ENCODE data around the gene GFER. TPM values are rescaled to one million over a fixed set of nuclear protein-coding genes. Genes with fewer than 3 reads are reported as not detected.

Gene GFER
- total and polyA plus RNA-seq, 9 of the 15 experiments (the other 6 are each of a cell fraction or from before 2014, with no cell fraction given), result 4.3 to 53.7 (median 19.8) TPM

GRCh38 chr16:1983544-1984346 is at the start of gene GFER (continued):
- TF ChIP-seq RREB1 (CRISPR knock-in tag; IDR thresholded peaks at IDR 0.05) (no peak), ZNF507 (tag; conservative IDR thresholded peaks at IDR 0.05) (no peak), POU5F1 (IDR thresholded peaks at IDR 0.05; ENCODE audit: borderline replicate concordance, low read depth, low read length, partially characterized antibody) (no peak), DMBX1 (CRISPR knock-in tag; IDR thresholded peaks at IDR 0.05; ENCODE audit: borderline replicate concordance) (peak; percentile 84), ETV5 (CRISPR knock-in tag; IDR thresholded peaks at IDR 0.05; ENCODE audit: low read depth) (no peak), ZBTB9 (CRISPR knock-in tag; IDR thresholded peaks at IDR 0.05) (peak; percentile 68; the same call in 1 of the 2 replicates), ZBTB33 (CRISPR knock-in tag; IDR thresholded peaks at IDR 0.05) (no peak; the same call in 1 of the 2 replicates), MECOM (CRISPR knock-in tag; IDR thresholded peaks at IDR 0.05) (no peak)
